Measurements from ENCODE around the gene CSF2RB.

DNA sequence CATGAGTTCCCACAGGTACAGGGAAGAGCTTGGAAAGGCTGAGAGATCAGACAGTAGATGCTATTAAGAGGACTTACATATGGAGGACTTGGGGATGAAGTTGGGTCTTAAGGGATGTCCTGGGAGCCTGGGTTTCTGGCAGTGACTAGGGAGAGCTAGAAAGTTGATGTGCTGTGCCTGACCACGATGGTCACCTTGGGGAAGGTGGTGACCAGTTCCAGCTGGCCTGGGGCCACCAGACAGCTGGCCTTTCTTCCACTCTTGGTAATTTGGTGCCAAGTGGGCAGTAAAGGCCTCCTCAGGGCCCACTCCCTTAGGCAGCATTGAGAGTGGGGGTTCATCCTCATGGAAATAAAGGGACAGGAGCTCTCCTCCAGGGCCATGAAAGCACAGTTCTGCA is 13.9 kb upstream of the CSF2RB start:
- TF ChIP-seq, protein P1, sequence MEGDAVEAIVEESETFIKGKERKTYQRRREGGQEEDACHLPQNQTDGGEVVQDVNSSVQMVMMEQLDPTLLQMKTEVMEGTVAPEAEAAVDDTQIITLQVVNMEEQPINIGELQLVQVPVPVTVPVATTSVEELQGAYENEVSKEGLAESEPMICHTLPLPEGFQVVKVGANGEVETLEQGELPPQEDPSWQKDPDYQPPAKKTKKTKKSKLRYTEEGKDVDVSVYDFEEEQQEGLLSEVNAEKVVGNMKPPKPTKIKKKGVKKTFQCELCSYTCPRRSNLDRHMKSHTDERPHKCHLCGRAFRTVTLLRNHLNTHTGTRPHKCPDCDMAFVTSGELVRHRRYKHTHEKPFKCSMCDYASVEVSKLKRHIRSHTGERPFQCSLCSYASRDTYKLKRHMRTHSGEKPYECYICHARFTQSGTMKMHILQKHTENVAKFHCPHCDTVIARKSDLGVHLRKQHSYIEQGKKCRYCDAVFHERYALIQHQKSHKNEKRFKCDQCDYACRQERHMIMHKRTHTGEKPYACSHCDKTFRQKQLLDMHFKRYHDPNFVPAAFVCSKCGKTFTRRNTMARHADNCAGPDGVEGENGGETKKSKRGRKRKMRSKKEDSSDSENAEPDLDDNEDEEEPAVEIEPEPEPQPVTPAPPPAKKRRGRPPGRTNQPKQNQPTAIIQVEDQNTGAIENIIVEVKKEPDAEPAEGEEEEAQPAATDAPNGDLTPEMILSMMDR (conservative IDR thresholded peaks at IDR 0.05), result no peak
- no peak for TF ChIP-seq ZFX (IDR thresholded peaks at IDR 0.05)
